Medulla oblongata (tissue), 1 donor: ENCODE results near the gene SLC19A1.

Experiments used
- DNase-seq: peaks from one replicate; pipeline ENCODE4 v3.0.0-alpha.2; 2015; ENCODE audit errors: extremely low spot score

SLC19A1 gene

DNA sequence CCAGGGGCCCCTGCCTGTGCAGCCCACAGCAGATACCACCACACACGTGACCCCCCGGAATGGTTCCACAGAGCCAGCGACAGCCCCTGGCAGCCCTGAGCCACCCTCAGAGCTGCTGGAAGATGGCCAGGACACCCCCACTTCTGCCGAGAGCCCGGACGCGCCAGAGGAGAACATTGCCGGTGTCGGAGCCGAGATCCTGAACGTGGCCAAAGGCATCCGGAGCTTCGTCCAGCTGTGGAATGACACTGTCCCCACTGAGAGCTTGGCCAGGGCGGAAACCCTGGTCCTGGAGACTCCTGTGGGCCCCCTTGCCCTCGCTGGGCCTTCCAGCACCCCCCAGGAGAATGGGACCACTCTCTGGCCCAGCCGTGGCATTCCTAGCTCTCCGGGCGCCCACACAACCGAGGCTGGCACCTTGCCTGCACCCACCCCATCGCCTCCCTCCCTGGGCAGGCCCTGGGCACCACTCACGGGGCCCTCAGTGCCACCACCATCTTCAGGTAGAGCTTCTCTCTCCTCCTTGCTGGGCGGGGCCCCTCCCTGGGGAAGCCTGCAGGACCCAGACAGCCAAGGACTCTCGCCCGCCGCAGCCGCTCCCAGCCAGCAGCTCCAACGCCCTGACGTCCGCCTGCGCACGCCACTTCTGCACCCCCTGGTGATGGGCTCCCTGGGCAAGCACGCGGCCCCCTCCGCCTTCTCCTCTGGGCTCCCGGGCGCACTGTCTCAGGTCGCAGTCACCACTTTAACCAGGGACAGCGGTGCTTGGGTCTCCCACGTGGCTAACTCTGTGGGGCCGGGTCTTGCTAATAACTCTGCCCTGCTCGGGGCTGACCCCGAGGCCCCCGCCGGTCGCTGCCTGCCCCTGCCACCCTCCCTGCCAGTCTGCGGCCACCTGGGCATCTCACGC lies 86.3 kb downstream of the SLC19A1 start:
- DNase-seq = no peak

DNA sequence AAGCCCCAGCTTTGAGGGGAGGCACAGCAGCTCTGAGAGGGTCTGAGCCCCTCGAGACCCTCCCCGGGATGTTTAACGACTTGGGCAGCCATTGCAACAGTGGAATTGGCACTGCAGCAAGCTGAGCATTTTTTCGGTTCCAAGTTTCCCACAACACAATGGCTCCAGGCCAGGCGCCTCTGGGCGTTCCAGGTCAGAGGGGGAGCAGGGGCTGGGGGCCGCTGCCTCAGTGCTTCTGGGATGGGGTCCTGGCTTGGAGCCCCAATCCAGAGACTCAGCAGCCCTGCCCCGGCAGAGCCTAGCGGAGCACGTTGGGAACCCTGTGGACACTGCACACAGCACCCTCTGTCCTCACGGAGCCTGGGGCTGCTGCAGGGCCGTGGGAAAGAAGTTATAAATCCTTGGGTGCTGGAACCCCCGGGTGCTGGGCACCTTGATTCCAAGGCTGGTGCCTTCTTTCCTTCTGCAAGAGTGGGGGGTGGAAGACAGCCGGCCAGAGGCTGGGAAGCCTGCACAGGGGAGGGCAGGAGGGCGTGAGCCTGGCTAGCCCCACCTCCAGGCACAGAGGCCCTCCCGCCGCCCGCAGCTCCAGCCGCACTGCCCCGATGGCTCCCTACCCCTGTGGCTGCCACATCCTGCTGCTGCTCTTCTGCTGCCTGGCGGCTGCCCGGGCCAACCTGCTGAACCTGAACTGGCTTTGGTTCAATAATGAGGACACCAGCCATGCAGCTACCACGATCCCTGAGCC lies 87.1 kb downstream of the SLC19A1 start:
- peak; percentile 48 for DNase-seq

DNA sequence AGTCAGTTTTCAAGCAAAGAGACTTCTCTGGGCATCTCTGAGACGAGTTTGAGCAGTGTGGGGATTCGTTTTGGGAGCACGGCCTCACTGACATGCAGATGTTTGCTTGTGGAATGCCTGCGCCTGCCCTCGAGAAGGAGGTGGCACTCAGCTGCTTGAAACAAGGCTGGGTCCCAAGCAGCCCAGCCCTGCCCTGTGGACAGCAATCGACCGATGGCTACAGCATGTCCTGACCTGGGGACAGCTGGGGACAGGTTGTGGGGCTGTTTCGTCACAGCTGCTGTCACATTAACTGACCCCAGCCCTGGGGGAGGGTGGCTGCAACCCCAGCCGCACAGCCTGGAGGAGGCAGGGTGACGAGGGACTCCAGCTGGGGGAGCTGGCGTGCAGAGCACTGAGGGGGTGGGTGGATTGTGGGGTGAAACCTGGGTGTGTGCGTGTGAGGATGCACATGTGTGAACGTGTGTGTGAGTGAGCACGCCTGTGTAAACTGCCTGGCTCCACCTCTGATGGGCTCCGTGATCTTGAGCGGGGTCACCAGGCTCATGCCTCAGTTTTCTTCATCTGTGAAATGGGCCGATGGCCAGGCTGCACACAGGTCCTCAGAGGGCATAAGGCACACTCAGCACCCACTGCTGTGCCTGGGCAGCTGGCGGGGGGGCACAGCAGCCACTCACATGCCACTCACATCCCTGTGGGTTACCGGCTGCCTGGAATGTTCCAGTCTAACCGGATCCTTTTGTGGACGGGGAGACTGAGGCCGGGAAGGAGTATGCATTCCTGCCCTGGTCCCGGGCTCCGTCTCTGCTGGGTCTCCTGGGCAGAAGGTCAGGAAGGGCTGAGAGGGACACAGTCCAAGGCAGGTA lies 87.9 kb downstream of the SLC19A1 start:
- no peak for DNase-seq

DNA sequence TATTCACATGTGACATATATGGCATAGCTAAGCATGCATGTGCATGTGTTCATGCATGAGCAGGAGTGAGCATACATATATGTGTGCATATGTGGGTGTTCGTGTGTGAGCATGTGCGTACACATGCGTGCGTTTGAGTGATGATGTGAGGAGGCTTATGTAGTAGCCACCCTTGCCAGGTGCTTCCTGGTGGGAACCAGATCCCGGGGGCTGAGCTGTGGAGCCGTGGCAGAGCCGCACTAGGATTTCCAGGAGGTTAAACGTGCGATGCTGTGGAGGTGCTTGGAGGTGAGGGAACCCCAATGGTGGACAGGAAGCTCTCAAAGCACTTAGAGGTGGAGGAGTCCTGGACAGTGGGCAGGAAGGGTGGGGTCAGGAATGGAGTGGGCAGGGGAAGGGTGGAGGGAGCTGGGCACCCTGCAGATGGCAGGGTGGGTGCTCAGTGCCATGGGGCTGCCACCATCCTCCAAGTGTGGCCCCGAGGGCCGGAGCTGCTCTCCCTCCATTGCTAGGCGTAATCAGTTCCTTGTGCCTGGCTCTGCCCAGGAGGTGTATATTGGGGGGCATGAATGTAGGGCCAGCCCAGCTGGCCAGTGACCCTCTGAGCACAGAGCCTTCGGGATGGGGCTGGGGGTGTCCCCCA lies 88.8 kb downstream of the SLC19A1 start:
- DNase-seq = no peak

DNA sequence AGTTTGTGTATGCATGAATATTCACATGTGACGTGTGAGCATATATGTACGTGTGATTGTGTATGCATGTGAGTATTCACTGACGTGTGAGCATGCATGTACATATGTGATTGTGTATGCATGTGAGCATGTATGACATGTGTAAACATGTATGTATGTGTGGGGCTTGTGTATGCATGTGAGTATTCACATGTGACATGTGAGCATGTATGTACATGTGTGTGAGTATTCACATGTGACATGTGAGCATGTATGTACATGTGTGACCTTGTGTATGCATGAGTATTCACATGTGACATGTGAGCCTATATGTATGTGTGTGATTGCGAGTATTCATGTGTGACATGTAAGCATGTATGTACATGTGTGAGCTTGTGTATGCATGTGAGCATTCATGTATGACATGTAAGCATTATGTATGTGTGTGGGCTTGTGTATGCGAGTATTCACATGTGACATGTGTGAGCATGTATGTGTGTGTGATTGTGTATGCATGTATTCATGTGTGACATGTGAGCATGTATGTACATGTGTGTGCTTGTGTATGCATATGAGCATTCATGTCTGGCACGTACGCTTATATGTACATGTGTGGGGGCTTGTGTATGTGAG lies 89.4 kb downstream of the SLC19A1 start:
- no peak for DNase-seq

DNA sequence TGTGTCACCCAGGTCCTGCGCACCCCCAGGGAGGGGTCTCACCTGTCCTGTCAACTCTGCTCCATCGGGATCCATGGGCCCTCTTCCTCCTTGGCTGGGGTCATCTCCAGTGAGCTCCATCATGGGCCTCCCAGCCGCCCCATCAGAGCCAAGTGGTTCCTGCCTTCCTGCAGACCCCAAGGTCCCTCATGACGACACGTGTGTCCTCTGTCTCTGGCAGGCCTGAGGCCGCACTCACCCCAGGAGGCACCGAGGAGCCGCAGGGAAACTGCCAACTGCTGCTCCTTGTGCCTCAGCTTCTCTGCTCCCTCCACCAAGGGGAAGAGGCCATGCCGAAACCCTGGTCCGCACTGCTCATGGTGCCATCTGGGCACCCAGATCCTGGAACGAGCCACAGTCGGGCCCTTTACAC lies 90.5 kb downstream of the SLC19A1 start:
- no peak for DNase-seq

DNA sequence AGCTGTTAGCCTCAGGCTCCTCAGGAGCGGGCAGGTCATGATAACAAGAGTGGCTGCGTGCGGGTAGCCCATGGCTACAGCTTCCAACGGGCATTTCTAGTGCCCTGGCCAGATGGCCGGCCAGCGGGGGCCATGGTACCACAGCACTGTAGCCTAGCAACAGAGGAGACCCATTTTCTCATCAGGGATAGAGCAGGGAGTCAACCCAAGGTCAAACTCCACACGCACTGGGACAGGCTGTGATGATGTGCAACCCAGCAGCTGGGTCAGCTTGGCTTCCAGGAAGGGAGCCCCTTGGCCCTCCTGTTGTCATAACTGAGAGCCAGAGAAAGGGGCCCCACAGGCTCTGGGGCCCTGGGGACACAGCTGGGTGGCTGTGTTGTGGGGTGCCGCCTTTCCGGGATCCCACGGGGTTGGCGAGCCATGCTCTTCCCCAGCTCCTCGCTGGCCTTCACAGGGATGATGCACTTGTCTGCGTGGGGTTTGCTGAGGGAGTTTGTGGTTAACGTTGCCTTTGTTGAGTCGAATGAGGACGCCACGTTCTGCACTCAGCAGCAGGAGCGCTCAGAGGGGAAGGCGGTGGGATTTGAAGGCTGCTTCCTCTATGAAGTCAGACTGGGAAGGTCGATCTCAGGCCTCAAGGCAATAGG lies 91.0 kb downstream of the SLC19A1 start:
- DNase-seq = no peak

DNA sequence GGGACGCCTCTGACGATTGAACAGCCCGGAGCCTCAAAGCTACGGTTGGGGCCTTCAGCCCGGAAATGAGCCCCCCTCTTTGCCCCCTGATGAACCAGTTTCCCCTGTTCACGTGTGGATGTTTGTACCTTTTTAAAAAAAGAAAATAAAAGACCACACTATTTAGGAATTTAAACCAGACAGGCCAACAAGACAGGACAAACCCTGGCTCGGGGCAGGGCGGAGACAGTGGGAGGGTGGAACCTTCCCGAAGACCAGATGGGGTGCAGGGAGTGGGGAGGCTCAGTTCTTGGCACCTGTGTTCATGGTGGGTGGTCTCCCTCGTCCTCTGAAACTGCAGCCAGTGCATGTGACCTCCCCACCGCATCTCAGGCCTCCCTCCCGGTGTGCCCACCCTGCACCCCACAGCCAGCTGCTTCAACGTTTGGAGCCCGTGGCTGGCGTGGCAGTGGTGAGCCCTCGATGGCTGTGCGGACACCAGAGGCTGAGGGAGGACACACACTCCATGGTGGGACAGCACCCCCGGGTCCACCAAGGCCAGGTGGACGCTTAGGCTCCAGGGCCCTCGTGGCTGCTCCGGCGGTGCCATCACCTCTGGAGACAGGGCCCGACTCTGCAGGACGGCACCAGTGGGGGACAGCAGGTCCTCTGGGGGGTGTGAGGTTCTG lies 91.7 kb downstream of the SLC19A1 start:
- DNase-seq = no peak

DNA sequence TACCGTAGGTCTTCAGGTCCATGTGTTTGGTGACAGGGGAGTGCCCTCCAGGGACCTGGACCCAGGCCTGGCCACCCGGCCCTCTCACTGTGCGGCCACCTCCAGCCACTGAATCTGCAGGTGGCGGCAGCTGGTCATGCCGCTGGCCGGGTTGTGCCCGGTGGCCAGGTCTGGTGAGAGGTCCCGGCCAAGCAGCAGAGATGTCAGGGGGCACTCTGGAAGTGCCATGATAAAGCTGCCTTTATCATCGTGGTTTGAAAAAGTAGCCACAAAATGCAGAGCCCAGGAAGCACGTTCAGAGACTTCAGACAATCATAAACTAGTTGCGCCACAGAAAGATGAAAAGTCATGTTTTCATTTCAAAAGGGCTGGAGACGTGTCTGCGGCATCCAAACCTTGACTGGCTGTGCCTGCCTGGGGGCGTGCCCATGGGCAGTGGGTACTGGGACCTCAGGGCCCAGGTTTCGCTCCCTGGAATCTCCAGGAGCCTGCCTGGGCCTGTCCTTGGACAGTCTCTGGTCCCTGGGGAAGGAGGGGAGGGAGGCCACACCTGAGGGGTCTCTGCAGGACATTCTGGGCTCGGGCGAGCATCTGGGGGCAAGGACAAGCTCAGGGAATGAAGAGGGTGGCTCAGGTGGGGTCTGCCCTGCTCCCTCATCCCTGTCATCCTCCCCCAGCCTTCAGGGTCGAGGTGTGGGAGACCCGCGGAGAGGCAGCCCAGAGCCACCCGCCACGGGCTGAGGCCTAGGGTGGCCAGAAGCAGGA lies 92.4 kb downstream of the SLC19A1 start:
- DNase-seq = no peak

DNA sequence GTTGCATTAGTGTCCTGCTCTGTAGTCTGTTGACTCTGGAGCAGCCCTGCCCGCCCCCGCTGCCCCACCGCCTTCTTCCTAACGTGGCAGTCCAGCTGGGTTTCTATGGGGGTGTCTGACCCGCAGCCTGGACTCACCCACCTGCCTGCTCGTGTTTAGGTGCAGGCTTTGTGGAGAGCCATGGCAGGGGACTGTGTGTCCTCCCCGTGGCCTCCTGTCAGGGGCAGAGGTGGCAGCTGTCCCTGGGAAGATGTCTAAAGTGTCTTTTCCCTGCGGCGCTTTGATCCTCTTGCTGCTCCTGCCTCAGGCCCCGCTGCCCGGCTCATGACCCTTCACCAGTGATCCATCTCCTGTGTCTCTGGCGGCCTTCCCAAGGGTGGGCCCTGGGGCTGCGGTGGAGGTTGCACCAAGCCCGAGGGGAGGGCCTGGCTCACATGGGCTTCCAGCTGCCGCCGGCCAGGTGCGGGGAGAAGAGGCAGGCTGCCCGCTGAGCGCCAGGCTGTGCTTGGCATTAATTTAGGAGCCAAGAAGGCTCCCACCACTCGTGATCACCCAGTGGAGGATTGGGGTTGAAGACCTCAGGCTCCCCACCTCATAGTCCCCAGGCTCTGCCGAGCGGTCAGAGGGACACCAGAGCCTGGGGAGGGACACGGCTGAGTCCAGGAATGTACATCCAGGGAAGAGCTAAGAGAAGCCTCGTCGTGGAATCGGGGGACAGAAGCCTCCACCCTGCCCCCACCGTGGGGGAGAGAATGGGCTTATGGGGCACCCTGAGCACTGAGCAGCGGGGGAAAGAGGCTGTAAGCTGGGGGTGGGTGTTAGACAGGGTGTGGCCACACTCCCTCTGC lies 93.2 kb downstream of the SLC19A1 start:
- no peak for DNase-seq

DNA sequence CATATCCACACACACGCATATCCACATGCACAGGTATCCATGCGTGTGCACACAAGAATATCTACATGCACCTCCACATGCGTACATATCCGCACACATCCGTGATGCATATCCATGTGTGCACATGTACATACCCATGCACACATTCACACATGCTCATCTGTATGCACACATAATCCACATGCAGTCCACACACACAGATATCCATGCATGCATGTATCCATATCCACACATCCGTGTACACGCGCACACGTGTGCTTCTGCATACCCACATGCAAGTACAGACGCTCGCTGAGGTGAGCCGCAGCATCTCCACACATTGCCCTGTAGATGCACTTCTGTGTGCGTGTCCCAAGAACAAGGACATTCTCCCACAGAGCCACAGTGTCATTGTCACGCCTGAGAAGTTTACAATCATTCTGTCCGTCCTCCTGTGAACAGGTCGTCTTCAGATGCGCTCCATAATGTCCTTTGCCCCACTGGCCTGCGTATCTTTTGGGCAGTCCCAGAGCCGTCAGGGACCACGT lies 93.9 kb downstream of the SLC19A1 start:
- DNase-seq = no peak
